ENCODE data around the gene CRACR2A. TPM values are rescaled to one million over a fixed set of nuclear protein-coding genes. Genes with fewer than 3 reads are reported as not detected.

The CRACR2A gene
- total RNA-seq, 2 experiments from 2014 or later = 38.5 to 40.1 TPM

- Mint-ChIP-seq H3K9me3 (ENCODE audit: insufficient read depth) (no peaks in the 10 kb centered on the region), H3K27ac (no peak overlapping the region), H3K4me1 (ENCODE audit: low read depth) (no peaks in the 10 kb centered on the region), H3K36me3 (ENCODE audit: low read depth) (peaks cover 34% of the 10 kb centered on the region), H3K27me3 (ENCODE audit: low read depth) (no peaks in the 10 kb centered on the region), H3K4me3 (no peak overlapping the region)
- ChIA-PET CTCF (interaction anchor here (0.7 kb wide), 1 partner anchor 45 kb away, joined by 3 read pairs; no protein-coding TSS in a partner anchor), POLR2A (no interaction called here)
- ATAC-seq = no peak
- no peak for DNase-seq
Measured at GRCh38 chr12:3677609-3678008, 75.3 kb downstream of the CRACR2A start.

GRCh38 chr12:3673981-3674708 is 78.8 kb downstream of the CRACR2A start:
- POLR2A ChIA-PET = no interaction called here
- no peak for ATAC-seq
- Mint-ChIP-seq H3K27ac (no peak overlapping the region), H3K9me3 (ENCODE audit: insufficient read depth) (no peaks in the 10 kb centered on the region), H3K36me3 (ENCODE audit: low read depth) (peaks cover 39% of the 10 kb centered on the region), H3K27me3 (ENCODE audit: low read depth) (no peaks in the 10 kb centered on the region), H3K4me3 (no peak overlapping the region), H3K4me1 (ENCODE audit: low read depth) (peaks cover 15% of the 10 kb centered on the region)
- DNase-seq = no peak
- CTCF ChIA-PET = interaction anchor here (0.9 to 1.4 kb wide), 2 partner anchors 14 to 374 kb away, joined by 3 to 4 read pairs; no protein-coding TSS in a partner anchor

- Mint-ChIP-seq H3K4me1 (ENCODE audit: low read depth) (peaks cover 15% of the 10 kb centered on the region), H3K4me3 (no peak overlapping the region), H3K36me3 (ENCODE audit: low read depth) (peaks cover 33% of the 10 kb centered on the region), H3K27ac (no peak overlapping the region), H3K9me3 (ENCODE audit: insufficient read depth) (no peaks in the 10 kb centered on the region), H3K27me3 (ENCODE audit: low read depth) (no peaks in the 10 kb centered on the region)
- CTCF ChIA-PET = interaction anchor here (0.9 to 3.1 kb wide), 3 partner anchors 14 to 371 kb away, joined by 3 to 7 read pairs (median 4); partner anchors contain the start of gene CRACR2A
- no peak for DNase-seq
- no peak for ATAC-seq
- POLR2A ChIA-PET = no interaction called here
Measured at GRCh38 chr12:3672113-3672509, 80.8 kb downstream of the CRACR2A start.

- Mint-ChIP-seq H3K27me3 (ENCODE audit: low read depth) (no peaks in the 10 kb centered on the region), H3K4me3 (no peak overlapping the region), H3K9me3 (ENCODE audit: insufficient read depth) (no peaks in the 10 kb centered on the region), H3K27ac (no peak overlapping the region), H3K36me3 (ENCODE audit: low read depth) (peaks cover 30% of the 10 kb centered on the region), H3K4me1 (ENCODE audit: low read depth) (peaks cover 15% of the 10 kb centered on the region)
- ATAC-seq (no peak), DNase-seq (no peak)
- ChIA-PET CTCF (interaction anchor here (1.4 to 3.1 kb wide), 2 partner anchors 81 to 371 kb away, joined by 4 to 7 read pairs; partner anchors contain the start of gene CRACR2A), POLR2A (no interaction called here)
Measured at GRCh38 chr12:3671330-3672112, 81.4 kb downstream of the CRACR2A start.

GRCh38 chr12:3670083-3670620 is 82.8 kb downstream of the CRACR2A start:
- ChIA-PET POLR2A (no interaction called here), CTCF (interaction anchor here (3.1 kb wide), 1 partner anchor 83 kb away, joined by 7 read pairs; the partner anchor contains the start of gene CRACR2A)
- Mint-ChIP-seq H3K4me3 (no peak overlapping the region), H3K4me1 (ENCODE audit: low read depth) (peaks cover 15% of the 10 kb centered on the region), H3K27me3 (ENCODE audit: low read depth) (no peaks in the 10 kb centered on the region), H3K36me3 (ENCODE audit: low read depth) (peaks cover 34% of the 10 kb centered on the region), H3K27ac (peak overlapping the region; percentile 30), H3K9me3 (ENCODE audit: insufficient read depth) (no peaks in the 10 kb centered on the region)
- no peak for DNase-seq
- no peak for ATAC-seq

- Mint-ChIP-seq H3K4me1 (ENCODE audit: low read depth) (peaks cover 15% of the 10 kb centered on the region), H3K27me3 (ENCODE audit: low read depth) (no peaks in the 10 kb centered on the region), H3K27ac (peak overlapping the region; percentile 30), H3K36me3 (ENCODE audit: low read depth) (peaks cover 34% of the 10 kb centered on the region), H3K9me3 (ENCODE audit: insufficient read depth) (no peaks in the 10 kb centered on the region), H3K4me3 (no peak overlapping the region)
- ChIA-PET CTCF (interaction anchor here (1.3 to 3.1 kb wide), 3 partner anchors 33 to 134 kb away, joined by 3 to 7 read pairs (median 6); partner anchors contain the start of gene CRACR2A), POLR2A (no interaction called here)
- no peak for DNase-seq
- ATAC-seq = no peak
Measured at GRCh38 chr12:3669594-3669993, 83.3 kb downstream of the CRACR2A start.

GRCh38 chr12:3668479-3669165 is 84.3 kb downstream of the CRACR2A start:
- DNase-seq (no peak), ATAC-seq (no peak)
- H3K27ac Mint-ChIP-seq = no peak overlapping the region
- POLR2A ChIA-PET = no interaction called here
- no peaks in the 10 kb centered on the region for H3K27me3 Mint-ChIP-seq (ENCODE audit: low read depth)
- no peak overlapping the region for H3K4me3 Mint-ChIP-seq
- peaks cover 36% of the 10 kb centered on the region for H3K36me3 Mint-ChIP-seq (ENCODE audit: low read depth)
- H3K9me3 Mint-ChIP-seq (ENCODE audit: insufficient read depth) = no peaks in the 10 kb centered on the region
- H3K4me1 Mint-ChIP-seq (ENCODE audit: low read depth) = peaks cover 15% of the 10 kb centered on the region
- CTCF ChIA-PET = interaction anchor here (1.3 to 1.4 kb wide), 2 partner anchors 34 to 135 kb away, joined by 3 to 6 read pairs; no protein-coding TSS in a partner anchor

GRCh38 chr12:3667485-3667884 is 85.4 kb downstream of the CRACR2A start:
- H3K36me3 Mint-ChIP-seq (ENCODE audit: low read depth) = peaks cover 34% of the 10 kb centered on the region
- no peak overlapping the region for H3K27ac Mint-ChIP-seq
- H3K4me1 Mint-ChIP-seq (ENCODE audit: low read depth) = peaks cover 15% of the 10 kb centered on the region
- ChIA-PET POLR2A (no interaction called here), CTCF (no interaction called here)
- no peak for DNase-seq
- no peak overlapping the region for H3K4me3 Mint-ChIP-seq
- H3K9me3 Mint-ChIP-seq (ENCODE audit: insufficient read depth) = no peaks in the 10 kb centered on the region
- no peaks in the 10 kb centered on the region for H3K27me3 Mint-ChIP-seq (ENCODE audit: low read depth)
- no peak for ATAC-seq

GRCh38 chr12:3666441-3666840 is 86.5 kb downstream of the CRACR2A start:
- POLR2A ChIA-PET = no interaction called here
- Mint-ChIP-seq H3K4me3 (no peak overlapping the region), H3K4me1 (ENCODE audit: low read depth) (peaks cover 15% of the 10 kb centered on the region), H3K36me3 (ENCODE audit: low read depth) (peaks cover 30% of the 10 kb centered on the region), H3K27me3 (ENCODE audit: low read depth) (no peaks in the 10 kb centered on the region), H3K27ac (no peak overlapping the region), H3K9me3 (ENCODE audit: insufficient read depth) (no peaks in the 10 kb centered on the region)
- CTCF ChIA-PET = no interaction called here
- DNase-seq (no peak), ATAC-seq (no peak)

GRCh38 chr12:3662521-3662921 is 90.4 kb downstream of the CRACR2A start:
- POLR2A ChIA-PET = no interaction called here
- no peaks in the 10 kb centered on the region for H3K9me3 Mint-ChIP-seq (ENCODE audit: insufficient read depth)
- no peaks in the 10 kb centered on the region for H3K27me3 Mint-ChIP-seq (ENCODE audit: low read depth)
- H3K4me3 Mint-ChIP-seq = no peak overlapping the region
- no peaks in the 10 kb centered on the region for H3K4me1 Mint-ChIP-seq (ENCODE audit: low read depth)
- CTCF ChIA-PET = no interaction called here
- ATAC-seq (no peak), DNase-seq (no peak)
- H3K36me3 Mint-ChIP-seq (ENCODE audit: low read depth) = peaks cover 41% of the 10 kb centered on the region
- H3K27ac Mint-ChIP-seq = no peak overlapping the region

- Mint-ChIP-seq H3K4me3 (no peak overlapping the region), H3K4me1 (ENCODE audit: low read depth) (no peaks in the 10 kb centered on the region), H3K27ac (no peak overlapping the region), H3K27me3 (ENCODE audit: low read depth) (no peaks in the 10 kb centered on the region), H3K9me3 (ENCODE audit: insufficient read depth) (no peaks in the 10 kb centered on the region), H3K36me3 (ENCODE audit: low read depth) (peaks cover 38% of the 10 kb centered on the region)
- ATAC-seq (no peak), DNase-seq (no peak)
- ChIA-PET POLR2A (no interaction called here), CTCF (interaction anchor here (1.5 kb wide), 1 partner anchor 14 kb away, joined by 3 read pairs; no protein-coding TSS in a partner anchor)
Measured at GRCh38 chr12:3661028-3661427, 91.9 kb downstream of the CRACR2A start.

Data from activated CD8-positive, alpha-beta T cell treated with anti-CD3 and anti-CD28 coated beads, Interleukin-2, amount 10 ng/mL, durations not matched to agents 7 days and 5 days (primary cell).